ENCODE data around the gene RAB22A.

- TF ChIP-seq CTCF (IDR thresholded peaks at IDR 0.05; ENCODE audit: extremely low read depth in 1 of 2, insufficient read depth in 1 of 2, low read depth in 1 of 2, low read length in 2 of 2) (no peak), POLR2A (IDR thresholded peaks at IDR 0.05; ENCODE audit: low read depth, low read length) (peak; percentile 76), EZH2 (IDR thresholded peaks at IDR 0.05; ENCODE audit: borderline replicate concordance, low read depth, low read length, severe bottlenecking) (no peak), POLR2AphosphoS5 (IDR thresholded peaks at IDR 0.05; ENCODE audit: insufficient read depth, low read depth, low read length) (no peak), MYC (IDR thresholded peaks at IDR 0.05; ENCODE audit: low read depth, low read length) (no peak), FOS (IDR thresholded peaks at IDR 0.05; ENCODE audit: borderline replicate concordance, insufficient read depth, low read length) (no peak)
These were observed 611 bp upstream of the RAB22A start for GRCh38 chr20:58308680-58309527.
